Endothelial cell of umbilical vein (primary cell): ENCODE measurements around the gene CTH.
"Not testable (repeated sequence)": the region's sequence is repeated elsewhere in the genome, so short reads cannot be mapped to it uniquely, and the experiment has no call there.

Experiments
- EZH2 ChIP-seq: IDR thresholded peaks from 2 replicates; pipeline ENCODE4 v1.6.1; 2012; ENCODE audit warnings: borderline replicate concordance, low read depth, mild to moderate bottlenecking, moderate library complexity, low read length, inconsistent platforms; ENCODE audit not compliant: severe bottlenecking
- POLR2AphosphoS5 ChIP-seq: IDR thresholded peaks from 2 replicates; pipeline ENCODE4 v1.6.1; 2012; ENCODE audit warnings: low read depth, mild to moderate bottlenecking, control low read depth, low read length, moderate library complexity; ENCODE audit not compliant: insufficient read depth
- TF ChIP-seq, protein P1 (sequence below): IDR thresholded peaks from 2 replicates; pipeline ENCODE4 v1.6.1; 2011; ENCODE audit not compliant: insufficient read depth, insufficient read length
- TF ChIP-seq, protein P2 (sequence below), 2 donors: IDR thresholded peaks; 1 replicate in 1 of 2; 2 replicates in 1 of 2; pipeline ENCODE4 v1.5.1; 2011; ENCODE audit warnings: low read length in 2 of 2, mild to moderate bottlenecking in 2 of 2, moderate library complexity in 2 of 2, control low read depth in 1 of 2, inconsistent platforms in 1 of 2, low read depth in 1 of 2; ENCODE audit not compliant: insufficient read depth in 1 of 2; ENCODE audit errors: extremely low read depth in 1 of 2

DNA sequence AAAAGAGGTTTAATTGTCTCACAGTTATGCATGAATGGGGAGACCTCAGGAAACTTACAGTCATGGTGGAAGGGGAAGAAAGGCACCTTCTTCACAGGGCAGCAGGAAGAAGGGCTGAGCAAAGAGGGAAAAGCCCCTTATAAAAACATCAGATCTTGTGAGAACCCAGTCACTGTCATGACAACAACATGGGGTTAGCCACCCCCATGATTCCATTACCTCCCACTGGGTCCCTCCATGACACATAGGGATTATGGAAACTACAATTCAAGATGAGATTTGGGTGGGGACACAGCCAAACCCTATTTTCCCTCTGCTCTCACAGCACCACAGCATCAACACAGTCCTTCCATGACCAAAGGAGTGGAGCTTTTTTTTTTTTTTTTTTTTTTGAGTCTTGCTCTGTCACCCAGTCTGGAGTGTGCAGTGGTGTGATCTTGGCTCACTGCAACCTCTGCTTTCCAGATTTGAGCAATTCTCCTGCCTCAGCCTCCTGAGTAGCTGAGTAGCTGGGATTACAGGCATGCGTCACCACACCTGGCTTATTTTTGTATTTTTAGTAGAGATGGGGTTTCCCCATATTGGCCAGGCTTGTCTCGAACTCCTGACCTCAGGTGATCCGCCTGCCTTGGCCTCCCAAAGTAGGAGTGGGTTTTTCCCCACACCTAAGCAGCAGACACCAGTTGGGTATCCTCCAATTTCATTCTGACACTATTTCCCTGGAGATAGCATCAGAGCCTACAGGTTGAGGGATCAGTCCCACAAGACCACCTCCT, 41.3 kb downstream of the CTH start:
- TF ChIP-seq, protein P1, sequence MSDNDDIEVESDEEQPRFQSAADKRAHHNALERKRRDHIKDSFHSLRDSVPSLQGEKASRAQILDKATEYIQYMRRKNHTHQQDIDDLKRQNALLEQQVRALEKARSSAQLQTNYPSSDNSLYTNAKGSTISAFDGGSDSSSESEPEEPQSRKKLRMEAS: not testable (repeated sequence)
- TF ChIP-seq, protein P2, sequence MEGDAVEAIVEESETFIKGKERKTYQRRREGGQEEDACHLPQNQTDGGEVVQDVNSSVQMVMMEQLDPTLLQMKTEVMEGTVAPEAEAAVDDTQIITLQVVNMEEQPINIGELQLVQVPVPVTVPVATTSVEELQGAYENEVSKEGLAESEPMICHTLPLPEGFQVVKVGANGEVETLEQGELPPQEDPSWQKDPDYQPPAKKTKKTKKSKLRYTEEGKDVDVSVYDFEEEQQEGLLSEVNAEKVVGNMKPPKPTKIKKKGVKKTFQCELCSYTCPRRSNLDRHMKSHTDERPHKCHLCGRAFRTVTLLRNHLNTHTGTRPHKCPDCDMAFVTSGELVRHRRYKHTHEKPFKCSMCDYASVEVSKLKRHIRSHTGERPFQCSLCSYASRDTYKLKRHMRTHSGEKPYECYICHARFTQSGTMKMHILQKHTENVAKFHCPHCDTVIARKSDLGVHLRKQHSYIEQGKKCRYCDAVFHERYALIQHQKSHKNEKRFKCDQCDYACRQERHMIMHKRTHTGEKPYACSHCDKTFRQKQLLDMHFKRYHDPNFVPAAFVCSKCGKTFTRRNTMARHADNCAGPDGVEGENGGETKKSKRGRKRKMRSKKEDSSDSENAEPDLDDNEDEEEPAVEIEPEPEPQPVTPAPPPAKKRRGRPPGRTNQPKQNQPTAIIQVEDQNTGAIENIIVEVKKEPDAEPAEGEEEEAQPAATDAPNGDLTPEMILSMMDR (IDR thresholded peaks at IDR 0.05; ENCODE audit: extremely low read depth in 1 of 2, insufficient read depth in 1 of 2, low read depth in 1 of 2, low read length in 2 of 2): not testable (repeated sequence)
- TF ChIP-seq POLR2AphosphoS5, EZH2: not testable (repeated sequence)
